HL-60/S4 treated with phorbol 12-myristate 13-acetate at 8.2 ng/mL for 4 days and 3 days (cell line): Measurements from ENCODE around the gene ABTB1.
"Not testable (repeated sequence)": the region's sequence is repeated elsewhere in the genome, so short reads cannot be mapped to it uniquely, and the experiment has no call there.

Source experiments
- in situ Hi-C: fragments of 300-500 bp; cut with MboI; formaldehyde crosslinking; loops from 2 replicates; pipeline ENCODE4 v1.15.0; 2022; ENCODE audit warnings: low sequenced_read_pairs

Gene ABTB1

DNA sequence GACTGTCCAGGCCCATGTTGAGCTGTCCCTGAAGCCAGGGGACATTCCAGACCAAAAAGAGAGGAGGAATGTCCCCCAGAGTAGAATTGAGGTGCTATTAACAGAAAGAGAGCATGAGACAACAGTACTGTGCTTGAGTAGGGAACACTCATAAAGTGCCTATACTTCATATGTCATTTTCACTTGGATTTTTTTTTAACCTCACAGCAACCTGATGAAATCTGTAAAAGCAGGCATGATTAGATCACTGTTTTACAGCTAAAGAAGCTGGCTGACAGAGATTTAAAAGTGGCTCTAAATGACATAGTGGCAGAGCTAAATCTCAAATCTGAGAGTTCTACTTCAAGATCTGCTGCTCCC, 24.9 kb upstream of the ABTB1 start:
- in situ Hi-C loops, result no loop called here

DNA sequence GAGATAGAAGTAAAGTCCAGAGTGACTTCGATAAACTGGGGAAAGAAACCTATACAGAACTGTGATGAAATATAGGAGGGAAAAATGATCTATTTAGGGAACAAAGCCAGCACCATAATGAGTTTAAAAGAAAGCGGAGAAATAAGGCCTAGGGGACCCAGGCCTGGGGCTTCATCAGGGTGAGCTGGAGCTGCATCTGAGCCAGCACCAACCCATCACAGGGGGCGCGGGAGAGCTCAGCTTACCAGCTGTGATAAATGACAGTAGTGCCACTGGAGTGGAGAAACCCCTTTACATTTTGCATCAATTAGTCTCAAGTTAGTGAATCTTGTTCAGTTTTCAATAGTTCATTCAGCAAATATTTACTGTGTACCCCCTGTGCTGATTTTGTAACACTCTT, 22.5 kb upstream of the ABTB1 start:
- in situ Hi-C loops, result no loop called here

DNA sequence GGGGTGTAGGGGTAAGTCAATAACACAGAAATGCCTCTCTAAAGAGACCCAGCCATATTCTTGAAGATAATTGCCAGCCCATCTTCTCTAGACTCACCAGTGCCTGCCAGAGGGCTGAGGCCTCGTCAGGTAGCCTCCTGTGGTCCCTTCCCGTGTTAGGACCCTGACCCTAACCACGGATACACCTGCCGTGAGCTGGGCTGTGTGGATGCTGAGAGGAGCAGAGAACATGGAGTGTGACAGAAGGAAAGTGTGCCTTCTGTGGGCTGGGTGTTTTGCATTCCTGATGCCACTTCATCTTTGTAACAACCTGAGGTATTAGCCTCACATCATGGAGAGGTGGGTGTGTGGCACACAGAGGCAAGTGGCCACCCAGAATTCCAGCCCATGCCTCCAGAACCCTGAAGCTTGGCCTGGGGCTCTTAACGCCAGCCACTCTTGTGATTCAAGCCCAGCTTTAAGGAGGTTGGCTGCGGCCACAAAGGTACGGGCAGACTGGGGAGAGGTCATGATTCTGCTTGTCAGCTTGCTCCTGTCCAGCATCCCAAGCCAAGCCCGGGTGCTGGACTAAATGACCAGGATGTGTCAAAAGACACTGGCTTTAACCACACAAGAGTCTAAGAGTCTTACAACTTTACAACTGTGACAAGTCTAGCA, 21.1 kb upstream of the ABTB1 start:
- in situ Hi-C loops, result no loop called here

DNA sequence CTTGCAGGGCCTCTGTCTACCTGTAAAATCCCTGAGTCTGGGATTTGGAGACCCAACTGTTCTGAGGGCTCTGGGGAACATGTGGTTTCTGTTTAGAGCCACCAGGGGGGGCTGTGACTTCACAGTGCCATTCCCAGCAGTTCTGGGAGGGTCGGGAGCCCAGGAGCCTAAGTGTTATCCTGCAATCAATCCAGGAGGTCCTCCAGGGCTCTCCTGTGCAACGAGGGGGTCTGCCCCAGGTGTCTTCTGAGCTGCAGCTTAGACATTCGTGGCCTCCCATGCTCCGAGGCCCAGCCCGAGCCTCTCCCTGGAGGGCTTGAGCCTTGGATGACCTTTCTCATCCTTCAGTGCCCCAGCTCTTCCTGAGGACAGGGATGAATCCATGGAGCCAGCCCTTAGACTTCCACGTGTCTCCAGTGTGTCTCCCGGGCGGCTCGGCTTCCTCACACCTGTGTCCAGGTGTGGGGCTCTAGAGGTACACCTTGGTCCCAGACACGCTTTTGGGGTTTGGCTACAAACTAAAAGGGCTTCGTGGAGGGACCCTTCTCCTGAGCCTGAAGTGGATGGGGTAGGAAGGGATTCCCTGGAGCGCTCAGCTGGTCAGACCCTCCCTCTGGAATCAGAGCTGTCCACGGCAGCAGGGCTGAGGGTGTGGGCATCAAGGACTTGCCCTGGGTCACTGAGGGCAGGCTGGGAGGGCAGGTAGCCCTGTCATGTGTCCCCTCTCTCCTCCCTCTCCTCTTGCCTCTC, 20.3 kb upstream of the ABTB1 start:
- in situ Hi-C loops, result no loop called here

DNA sequence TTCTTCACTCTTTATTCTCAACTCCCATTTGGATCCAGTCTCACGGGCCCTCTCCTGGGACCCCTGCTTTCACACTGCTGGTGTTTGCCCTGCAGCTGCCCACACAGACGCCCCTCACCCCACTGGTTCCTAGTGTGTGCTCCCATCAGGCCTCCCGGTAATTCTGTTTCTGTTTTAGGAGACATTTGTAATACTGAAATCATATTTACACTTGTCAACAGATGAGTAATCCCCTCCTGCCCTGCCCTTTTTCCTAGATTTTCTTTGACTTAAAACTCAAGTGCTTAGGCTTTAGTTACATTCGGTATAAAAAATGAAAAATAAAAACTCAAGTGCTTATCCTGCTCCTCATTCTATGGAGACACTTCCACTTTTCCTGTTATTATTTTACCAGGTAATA, 18.4 kb upstream of the ABTB1 start:
- in situ Hi-C loops, result no loop called here

DNA sequence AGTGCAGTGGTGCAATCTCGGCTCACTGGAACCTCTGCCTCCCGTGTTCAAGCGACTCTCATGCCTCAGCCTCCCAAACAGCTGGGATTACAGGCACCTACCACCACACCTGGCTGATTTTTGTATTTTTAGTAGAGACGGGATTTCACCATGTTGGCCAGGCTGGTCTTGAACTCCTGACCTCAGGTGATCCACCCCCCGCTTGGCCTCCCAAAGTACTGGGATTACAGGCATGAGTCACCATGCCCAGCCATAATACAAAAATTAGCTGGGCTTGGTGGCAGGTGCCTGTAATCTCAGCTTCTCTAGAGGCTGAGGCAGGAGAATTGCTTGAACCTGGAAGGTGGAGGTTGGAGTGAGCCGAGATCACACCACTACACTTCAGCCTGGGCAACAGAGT, 17.8 kb upstream of the ABTB1 start:
- in situ Hi-C loops, result not testable (repeated sequence)

DNA sequence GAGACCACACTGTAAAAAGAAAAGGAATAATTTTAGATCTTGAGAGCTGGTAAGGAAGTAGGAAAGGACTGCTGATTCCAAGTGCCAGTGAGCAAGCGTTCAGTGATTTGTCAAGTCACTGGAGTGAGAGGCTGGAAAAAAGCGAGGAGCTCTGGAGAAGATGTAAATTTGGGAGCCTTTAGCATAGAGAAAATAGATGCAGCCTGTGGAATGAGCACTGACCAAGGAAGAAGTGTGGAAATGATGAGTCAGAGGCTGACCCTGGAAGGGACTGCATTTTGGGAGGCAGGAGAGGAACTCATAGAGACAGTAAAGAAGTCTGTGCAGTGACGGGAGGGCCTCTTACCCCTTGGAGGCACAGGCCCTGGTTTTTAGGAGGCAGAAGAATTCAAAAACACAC, 17.1 kb upstream of the ABTB1 start:
- in situ Hi-C loops, result no loop called here

DNA sequence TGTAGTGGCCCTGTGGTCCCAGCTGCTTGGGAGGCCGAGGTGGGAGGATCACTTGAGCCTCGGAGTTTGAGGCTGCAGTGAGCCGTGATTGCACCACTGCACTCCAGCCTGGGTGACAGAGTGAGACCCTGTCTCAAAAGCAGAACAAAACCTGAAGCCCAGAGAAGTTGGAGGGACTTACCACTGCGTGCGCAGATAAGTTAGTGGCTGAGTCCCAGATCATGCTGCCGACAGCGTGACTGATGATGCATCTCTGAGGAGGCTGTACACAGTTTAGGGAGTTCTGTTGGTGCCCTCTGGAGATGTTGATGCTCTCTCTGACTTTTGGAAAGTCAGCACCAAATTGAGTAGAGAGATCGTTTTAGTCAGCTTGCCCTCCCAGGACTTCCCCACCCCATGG, 15.8 kb upstream of the ABTB1 start:
- in situ Hi-C loops, result no loop called here

DNA sequence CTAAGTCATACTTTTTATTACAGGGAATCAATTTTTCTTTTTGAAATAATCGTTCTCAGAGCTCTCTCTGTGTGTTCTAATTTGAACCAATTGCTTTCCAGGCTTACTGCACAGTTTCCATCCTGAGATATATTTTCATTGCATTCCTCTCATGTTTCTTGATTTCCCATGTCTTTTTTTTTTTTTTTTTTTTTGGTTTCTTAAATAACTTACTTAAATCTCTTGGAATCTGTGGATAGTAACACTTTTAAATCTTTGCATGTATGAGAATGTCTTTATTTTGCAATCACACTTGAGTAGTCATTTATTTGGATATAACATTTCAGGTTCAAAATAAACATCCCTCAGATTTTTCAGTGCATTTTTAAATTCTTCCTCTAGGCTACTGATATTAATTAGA, 14.5 kb upstream of the ABTB1 start:
- in situ Hi-C loops, result no loop called here

DNA sequence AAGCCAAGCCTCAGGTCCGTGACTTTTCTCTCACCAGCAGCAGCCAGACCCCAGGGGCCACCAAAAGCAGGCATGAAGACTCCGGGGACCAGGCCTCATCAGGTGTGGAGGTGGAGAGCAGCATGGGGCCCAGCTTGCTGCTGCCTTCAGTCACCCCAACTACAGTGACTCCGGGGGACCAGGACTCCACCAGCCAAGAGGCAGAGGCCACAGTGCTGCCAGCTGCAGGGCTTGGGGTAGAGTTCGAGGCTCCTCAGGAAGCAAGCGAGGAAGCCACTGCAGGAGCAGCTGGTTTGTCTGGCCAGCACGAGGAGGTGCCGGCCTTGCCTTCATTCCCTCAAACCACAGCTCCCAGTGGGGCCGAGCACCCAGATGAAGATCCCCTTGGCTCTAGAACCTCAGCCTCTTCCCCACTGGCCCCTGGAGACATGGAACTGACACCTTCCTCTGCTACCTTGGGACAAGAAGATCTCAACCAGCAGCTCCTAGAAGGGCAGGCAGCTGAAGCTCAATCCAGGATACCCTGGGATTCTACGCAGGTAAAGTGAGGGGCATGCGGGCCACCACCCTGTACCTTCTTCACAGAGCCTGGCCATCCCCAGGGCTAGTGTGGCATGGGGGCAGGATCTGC, 12.0 kb upstream of the ABTB1 start:
- in situ Hi-C loops, result no loop called here

DNA sequence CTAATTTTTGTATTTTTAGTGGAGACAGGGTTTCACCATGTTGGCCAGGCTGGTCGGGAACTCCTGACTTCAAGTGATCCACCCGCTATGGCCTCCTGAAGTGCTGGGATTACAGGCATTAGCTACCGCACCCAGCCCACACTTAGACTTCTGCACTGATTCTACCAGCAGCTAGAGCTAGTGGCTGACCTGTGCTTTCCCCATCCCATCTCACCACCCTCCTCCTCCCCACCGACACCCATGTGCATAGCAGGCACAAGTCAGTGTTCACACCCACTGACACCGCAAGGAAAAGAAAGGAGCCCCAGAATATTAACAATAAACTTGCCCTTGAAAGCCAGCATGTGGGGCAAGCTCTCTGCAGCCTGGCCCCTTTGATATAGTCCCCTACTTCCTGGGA, 11.2 kb upstream of the ABTB1 start:
- in situ Hi-C loops, result no loop called here

DNA sequence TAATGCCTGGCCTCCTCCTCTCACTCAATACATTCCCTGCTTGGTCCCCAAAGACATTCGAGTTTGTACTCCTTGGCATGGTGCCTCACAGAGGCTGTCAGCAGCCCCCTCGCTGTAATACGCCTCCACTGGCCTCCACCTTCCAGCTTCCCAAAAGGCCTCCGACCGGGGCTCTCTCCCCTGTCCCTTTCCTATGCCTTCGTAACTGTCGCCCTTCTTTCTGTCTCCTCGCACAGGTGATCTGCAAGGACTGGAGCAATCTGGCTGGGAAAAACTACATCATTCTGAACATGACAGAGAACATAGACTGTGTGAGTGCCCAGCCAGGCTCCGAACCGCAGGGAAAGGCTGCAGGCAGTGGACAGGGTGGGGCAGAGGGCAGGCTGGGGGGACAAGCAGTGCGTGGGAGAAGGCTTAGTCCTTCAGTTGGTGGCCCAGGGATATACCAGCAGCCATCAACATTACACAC, 10.7 kb upstream of the ABTB1 start:
- in situ Hi-C loops, result no loop called here

DNA sequence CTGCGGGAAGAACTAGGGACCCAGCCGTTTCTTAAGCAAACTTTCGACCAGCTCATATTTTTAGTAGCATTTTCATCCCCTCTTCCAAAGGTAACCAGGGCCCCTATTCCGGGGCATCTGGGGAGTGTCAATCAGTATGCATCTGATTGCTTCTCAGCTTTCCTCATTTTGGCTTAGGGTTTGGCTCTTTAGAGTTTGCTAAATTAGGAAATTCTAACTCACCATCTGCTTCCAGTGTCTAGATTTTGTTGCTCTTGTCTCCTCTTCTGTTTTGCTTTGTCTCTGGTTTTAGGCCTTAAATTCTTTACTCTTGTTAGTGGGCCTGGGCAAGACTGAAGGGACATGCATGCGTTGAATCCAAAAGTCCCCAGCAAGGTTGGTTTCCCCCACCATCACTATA, 9.6 kb upstream of the ABTB1 start:
- in situ Hi-C loops, result no loop called here

DNA sequence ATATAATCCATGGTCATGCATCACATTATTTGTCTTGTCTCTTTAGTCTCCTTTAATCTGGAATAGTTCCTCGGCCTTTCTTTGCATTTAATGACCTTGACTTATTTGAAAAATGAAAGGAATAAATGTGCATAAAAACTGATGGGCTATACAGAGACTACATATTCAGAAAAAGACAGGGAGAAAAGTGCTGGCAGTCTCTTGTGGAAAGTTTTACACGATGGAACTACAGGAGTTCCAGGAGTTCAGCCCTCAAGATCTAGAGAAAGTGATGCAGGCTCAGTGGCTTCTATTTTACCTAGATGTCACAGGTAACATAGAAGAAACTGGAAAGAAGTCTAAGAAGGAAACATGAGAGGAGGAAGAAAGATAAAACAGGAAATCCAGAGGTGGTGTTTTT, 7.6 kb upstream of the ABTB1 start:
- in situ Hi-C loops, result no loop called here

DNA sequence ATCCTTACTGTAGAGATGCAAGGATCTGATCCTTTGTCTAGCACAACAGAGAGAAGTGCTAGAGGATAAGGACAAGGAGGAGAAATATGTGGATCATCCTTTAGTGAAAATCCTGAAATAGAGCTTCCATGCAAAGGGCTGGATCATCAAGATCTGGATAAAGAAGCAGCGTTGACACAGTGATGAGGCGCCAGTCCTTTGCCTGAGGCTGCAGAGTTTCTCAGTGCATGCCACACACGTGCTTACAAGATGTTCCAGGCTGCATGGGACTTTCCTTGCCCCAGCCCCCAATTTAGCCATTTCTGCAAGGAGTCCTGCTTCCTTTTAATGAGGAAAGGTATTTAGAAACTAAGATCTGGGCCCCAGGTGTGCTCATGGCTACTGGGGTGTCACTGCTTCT, 7.2 kb upstream of the ABTB1 start:
- in situ Hi-C loops, result no loop called here

DNA sequence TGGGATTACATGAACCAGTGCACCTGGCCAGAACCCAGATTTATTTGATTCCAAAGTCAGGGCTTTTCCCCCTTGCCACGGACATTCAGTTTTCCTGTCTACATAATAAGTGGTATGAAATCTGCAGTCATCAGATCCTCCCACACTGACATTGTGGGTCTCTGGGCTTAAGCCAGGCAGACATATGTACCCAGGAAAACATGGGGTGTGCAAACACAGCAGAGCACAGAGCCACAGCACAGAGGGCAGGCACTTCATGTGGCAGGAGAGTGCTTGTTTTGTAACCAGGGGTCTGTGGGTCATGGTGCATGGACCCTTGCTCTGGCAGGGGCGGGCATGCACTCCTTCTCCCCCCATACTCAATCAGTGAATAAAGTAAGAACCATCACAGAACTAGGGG, 6.1 kb upstream of the ABTB1 start:
- in situ Hi-C loops, result no loop called here

DNA sequence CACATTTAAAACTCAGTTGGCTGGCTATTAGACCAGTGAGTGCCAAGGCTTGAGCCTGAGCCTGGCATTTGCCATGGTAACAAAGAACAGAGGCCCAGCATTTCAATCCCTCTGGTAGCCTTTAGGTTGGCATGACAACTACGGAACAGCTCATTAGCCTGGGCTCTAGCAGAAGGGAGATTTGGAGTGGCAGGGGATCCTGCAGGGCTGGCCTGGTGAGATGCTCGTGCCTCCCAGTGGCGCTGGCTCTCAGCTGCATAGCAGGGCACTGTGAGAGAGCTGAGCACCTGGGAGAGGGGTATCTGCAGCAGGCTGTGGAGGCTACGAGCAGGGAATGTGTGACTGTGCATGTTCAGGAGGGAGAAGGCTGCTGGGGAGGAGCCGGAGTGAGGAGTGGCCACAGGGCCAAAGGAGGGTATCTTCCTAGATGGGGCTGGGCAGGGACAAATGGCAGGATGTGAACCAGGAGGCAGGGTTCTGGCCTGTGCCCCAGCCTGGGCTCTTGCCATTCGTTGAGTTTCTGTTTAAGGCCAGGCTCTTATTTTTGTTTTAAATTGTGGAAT, 5.6 kb upstream of the ABTB1 start:
- in situ Hi-C loops, result no loop called here

DNA sequence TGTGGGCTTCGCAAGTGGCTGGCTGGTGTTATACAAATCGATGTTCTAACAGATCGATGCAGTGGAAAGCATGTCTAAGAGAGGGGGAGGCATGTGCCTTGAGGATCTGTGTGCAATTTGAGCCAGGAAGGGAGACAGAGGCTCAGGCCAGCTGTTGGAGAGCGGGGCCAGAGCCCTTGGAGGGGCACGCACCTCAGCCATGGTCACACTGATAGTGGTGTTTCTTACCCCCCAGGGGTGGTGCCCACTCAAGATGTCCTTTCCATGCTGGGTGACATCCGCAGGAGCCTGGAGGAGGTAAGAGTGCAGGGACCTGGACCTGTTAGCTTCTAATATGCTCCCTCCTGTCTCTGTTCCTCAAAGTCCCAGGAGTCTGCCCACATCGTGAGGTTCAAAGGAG, 3.8 kb upstream of the ABTB1 start:
- in situ Hi-C loops, result no loop called here

DNA sequence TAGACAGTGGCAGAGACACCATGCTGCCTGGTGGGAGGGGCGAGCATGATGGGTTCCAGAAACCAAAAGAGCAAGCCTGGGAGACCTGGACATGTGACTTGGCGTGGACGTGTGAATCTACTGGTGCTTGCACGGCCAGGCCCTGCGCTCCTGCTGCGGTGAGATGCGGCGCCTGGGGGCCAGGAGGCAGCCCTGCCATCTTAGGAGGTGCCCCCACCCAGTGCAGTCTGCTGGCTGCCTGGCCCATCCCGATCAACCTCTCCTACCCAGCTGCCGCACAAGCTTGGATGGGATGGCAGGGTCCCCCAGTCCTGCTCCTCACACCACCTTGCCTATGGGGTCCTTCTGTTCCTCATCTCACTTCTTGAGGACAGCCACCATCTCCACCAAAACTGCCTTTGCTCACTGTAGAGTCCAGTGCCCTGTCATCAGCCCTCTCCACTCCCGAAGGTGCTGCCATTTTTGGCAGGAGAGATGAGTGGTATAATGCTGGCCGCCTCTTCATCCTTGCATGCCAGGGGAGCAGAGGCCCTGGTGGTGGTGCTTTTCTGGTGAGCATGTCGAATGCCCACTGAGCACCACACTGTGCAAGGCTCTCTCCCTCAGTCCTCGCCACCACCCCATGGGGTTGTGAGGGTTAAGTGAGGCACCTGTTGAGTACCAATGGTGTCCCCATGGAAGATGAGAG, 3.1 kb upstream of the ABTB1 start:
- in situ Hi-C loops, result no loop called here

DNA sequence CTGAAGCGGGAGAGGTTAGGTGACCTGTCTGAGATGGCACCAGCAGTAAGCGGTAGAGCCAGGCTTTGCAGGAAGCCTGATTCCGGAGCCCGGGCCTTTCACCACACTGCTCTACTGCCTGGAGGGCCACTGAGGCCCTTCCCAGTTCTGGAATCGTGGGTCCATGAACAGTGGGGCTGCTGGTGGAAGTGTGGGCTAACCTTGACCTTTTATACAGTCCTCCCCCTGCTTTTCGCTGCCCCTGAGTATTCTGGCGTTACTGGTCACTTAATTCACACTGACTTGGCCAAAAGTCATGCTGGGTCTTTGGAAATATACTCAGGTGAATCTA, 2.6 kb upstream of the ABTB1 start:
- in situ Hi-C loops, result no loop called here

DNA sequence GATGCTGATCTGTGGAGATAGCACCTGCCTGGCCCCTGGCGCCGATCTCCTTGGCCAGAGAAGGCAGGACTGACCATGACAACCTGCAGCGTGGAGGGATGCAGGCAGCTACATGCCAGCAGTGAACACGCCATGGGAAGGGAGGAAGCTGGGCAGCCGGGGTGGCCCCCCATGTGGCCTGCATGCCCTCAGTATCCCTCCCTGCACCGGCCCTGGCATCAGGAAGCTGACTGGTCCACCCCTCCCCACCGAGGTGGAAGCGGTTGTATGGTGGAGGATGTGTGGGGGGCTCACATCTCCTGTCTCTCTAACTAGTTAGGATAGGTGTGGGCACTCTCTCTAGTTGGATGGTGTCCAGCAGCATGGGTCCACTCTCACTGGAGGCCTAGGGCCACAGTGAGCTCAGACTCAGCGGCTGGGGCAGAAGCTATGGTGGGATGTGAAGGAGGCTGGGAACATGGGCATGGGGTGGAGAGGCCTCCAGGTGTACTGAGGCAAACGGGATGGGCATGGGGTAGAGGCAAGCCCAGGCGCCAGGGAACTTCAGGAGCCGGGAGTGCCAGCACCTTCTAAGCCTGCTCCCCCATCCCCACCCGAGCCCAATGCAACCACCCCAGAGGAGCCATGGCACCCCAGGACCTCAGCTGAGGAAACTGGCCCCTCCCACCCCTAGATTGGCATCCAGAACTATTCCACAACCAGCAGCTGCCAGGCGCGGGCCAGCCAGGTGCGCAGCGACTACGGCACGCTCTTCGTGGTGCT, 1.8 kb upstream of the ABTB1 start:
- in situ Hi-C loops, result no loop called here
